Fibroblast of lung (primary cell): ENCODE data around the gene SLC10A2. TPM values are rescaled to one million over a fixed set of nuclear protein-coding genes. Genes with fewer than 3 reads are reported as not detected.
"Not testable (repeated sequence)": the region's sequence is repeated elsewhere in the genome, so short reads cannot be mapped to it uniquely, and the experiment has no call there.

Experiments used
- DNase-seq, 2 donors: peaks; one replicate each; pipeline versions ENCODE4 v3.0.0 to v3.0.0-alpha.2; 2010; ENCODE audit warnings: low read depth in 2 of 2
- H2AFZ ChIP-seq: 2 replicates; pipeline ENCODE4 v1.5.1; 2012; ENCODE audit warnings: low read length, control low read depth, inconsistent platforms
- H3K27ac ChIP-seq: 2 replicates; pipeline ENCODE4 v1.5.1; 2011; ENCODE audit warnings: low read length, control low read depth; ENCODE audit not compliant: insufficient read depth
- H3K27me3 ChIP-seq: 2 replicates; pipeline ENCODE4 v1.5.1; 2011; ENCODE audit warnings: mild to moderate bottlenecking, low read length; ENCODE audit not compliant: control insufficient read depth, insufficient read depth
- H3K36me3 ChIP-seq: 2 replicates; pipeline ENCODE4 v1.5.1; 2011; ENCODE audit warnings: low read length; ENCODE audit not compliant: control insufficient read depth, insufficient read depth
- H3K4me1 ChIP-seq: 2 replicates; pipeline ENCODE4 v1.5.1; 2011; ENCODE audit warnings: low read length; ENCODE audit not compliant: control insufficient read depth, insufficient read depth; ENCODE audit errors: extremely low read depth
- H3K4me2 ChIP-seq: 2 replicates; pipeline ENCODE4 v1.5.1; 2011; ENCODE audit warnings: low read length, control low read depth; ENCODE audit not compliant: insufficient read depth; ENCODE audit errors: extremely low read depth
- H3K4me3 ChIP-seq, 4 experiments: fragments of 200-600 bp in 1 of 4; sonication (generic) in 1 of 4; replicated peaks in 1 of 4; 2 replicates each; pipeline ENCODE4 v1.5.1; 2011 to 2016; ENCODE audit warnings: low read length in 4 of 4, low read depth in 3 of 4, mild to moderate bottlenecking in 3 of 4, control low read depth in 2 of 4, inconsistent platforms in 1 of 4, mixed read lengths in 1 of 4; ENCODE audit not compliant: insufficient read depth in 1 of 4; ENCODE audit errors: control extremely low read depth in 1 of 4
- H3K79me2 ChIP-seq: 2 replicates; pipeline ENCODE4 v1.5.1; 2012; ENCODE audit warnings: mild to moderate bottlenecking, low read length, inconsistent platforms; ENCODE audit not compliant: control insufficient read depth, insufficient read depth
- H3K9ac ChIP-seq: 2 replicates; pipeline ENCODE4 v1.5.1; 2011; ENCODE audit warnings: mild to moderate bottlenecking, low read length, control low read depth; ENCODE audit not compliant: insufficient read depth
- H3K9me3 ChIP-seq: 2 replicates; pipeline ENCODE4 v1.5.1; 2012; ENCODE audit warnings: low read depth, low read length; ENCODE audit not compliant: control insufficient read depth, insufficient read depth
- H4K20me1 ChIP-seq: 2 replicates; pipeline ENCODE4 v1.5.1; 2011; ENCODE audit warnings: low read length; ENCODE audit not compliant: control insufficient read depth, insufficient read depth; ENCODE audit errors: extremely low read depth
- EZH2 ChIP-seq: IDR thresholded peaks from 2 replicates; pipeline ENCODE4 v1.5.1; 2012; ENCODE audit warnings: low read length, control low read depth, mild to moderate bottlenecking; ENCODE audit errors: missing control alignments
- polyA minus RNA-seq: library from RNA; depleted of rRNA, polyadenylated mRNA; stranded (reverse); fragments of >200 nt; gene quantifications from 2 replicates; pipeline ENCODE4 v1.2.3, GENCODE V29; 2011; ENCODE audit warnings: low replicate concordance
- polyA plus RNA-seq, 2 donors: library from polyadenylated mRNA; depleted of rRNA in 1 of 2; stranded (reverse) in 1 of 2; unstranded in 1 of 2; fragments of >200 nt; gene quantifications; 2 replicates each; pipeline ENCODE4 v1.2.1, GENCODE V29; 2011 to 2012; ENCODE audit warnings: missing spikeins in 1 of 2
- total RNA-seq: library from RNA; depleted of rRNA; stranded (reverse); fragments of >200 nt; gene quantifications from 2 replicates; pipeline ENCODE4 v1.2.1, GENCODE V29; 2014
- TF ChIP-seq, protein P1 (sequence below), 2 donors: IDR thresholded peaks in 1 of 2; conservative IDR thresholded peaks in 1 of 2; 1 replicate in 1 of 2; 2 replicates in 1 of 2; pipeline ENCODE4 v1.5.1; 2011 to 2012; ENCODE audit warnings: low read length in 2 of 2, control low read depth in 1 of 2, inconsistent platforms in 1 of 2, low read depth in 1 of 2, mild to moderate bottlenecking in 1 of 2

SLC10A2 gene, protein sequence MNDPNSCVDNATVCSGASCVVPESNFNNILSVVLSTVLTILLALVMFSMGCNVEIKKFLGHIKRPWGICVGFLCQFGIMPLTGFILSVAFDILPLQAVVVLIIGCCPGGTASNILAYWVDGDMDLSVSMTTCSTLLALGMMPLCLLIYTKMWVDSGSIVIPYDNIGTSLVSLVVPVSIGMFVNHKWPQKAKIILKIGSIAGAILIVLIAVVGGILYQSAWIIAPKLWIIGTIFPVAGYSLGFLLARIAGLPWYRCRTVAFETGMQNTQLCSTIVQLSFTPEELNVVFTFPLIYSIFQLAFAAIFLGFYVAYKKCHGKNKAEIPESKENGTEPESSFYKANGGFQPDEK
- total RNA-seq (not detected in 2 replicates), polyA plus RNA-seq (not detected in 2 replicates), polyA minus RNA-seq (not detected in 2 replicates)
- not detected in 2 replicates for polyA plus RNA-seq (2012)

- DNase-seq: no peak
- no peak within 1 kb of the TSS for H3K4me3 ChIP-seq
- no peak within 1 kb of the TSS for H2AFZ ChIP-seq
- H3K9ac ChIP-seq: no peak within 1 kb of the TSS
- H4K20me1 ChIP-seq: no peaks in the 10 kb centered on the region
- no peaks in the 10 kb centered on the region for H3K9me3 ChIP-seq
- no peak for TF ChIP-seq EZH2
- TF ChIP-seq, protein P1, sequence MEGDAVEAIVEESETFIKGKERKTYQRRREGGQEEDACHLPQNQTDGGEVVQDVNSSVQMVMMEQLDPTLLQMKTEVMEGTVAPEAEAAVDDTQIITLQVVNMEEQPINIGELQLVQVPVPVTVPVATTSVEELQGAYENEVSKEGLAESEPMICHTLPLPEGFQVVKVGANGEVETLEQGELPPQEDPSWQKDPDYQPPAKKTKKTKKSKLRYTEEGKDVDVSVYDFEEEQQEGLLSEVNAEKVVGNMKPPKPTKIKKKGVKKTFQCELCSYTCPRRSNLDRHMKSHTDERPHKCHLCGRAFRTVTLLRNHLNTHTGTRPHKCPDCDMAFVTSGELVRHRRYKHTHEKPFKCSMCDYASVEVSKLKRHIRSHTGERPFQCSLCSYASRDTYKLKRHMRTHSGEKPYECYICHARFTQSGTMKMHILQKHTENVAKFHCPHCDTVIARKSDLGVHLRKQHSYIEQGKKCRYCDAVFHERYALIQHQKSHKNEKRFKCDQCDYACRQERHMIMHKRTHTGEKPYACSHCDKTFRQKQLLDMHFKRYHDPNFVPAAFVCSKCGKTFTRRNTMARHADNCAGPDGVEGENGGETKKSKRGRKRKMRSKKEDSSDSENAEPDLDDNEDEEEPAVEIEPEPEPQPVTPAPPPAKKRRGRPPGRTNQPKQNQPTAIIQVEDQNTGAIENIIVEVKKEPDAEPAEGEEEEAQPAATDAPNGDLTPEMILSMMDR (conservative IDR thresholded peaks at IDR 0.05 in 1 of 2, IDR thresholded peaks at IDR 0.05 in 1 of 2; ENCODE audit: low read depth in 1 of 2, low read length in 2 of 2): no peak
- no peaks in the 10 kb centered on the region for H3K79me2 ChIP-seq
- no peaks in the 10 kb centered on the region for H3K36me3 ChIP-seq
- no peaks in the 10 kb centered on the region for H3K4me1 ChIP-seq
- H3K27me3 ChIP-seq: no peaks in the 10 kb centered on the region
- H3K4me2 ChIP-seq: no peak within 1 kb of the TSS
- no peak within 1 kb of the TSS for H3K27ac ChIP-seq
These were observed at the start of gene SLC10A2 for GRCh38 chr13:103066079-103066780. SLC10A2 (minus strand) TSS chr13:103066417; CDS start chr13:103066249, 168 bp downstream.

- H3K79me2 ChIP-seq: no peaks in the 10 kb centered on the region
- DNase-seq: no peak
- TF ChIP-seq EZH2: no peak
- TF ChIP-seq, protein P1 (conservative IDR thresholded peaks at IDR 0.05 in 1 of 2, IDR thresholded peaks at IDR 0.05 in 1 of 2; ENCODE audit: low read depth in 1 of 2, low read length in 2 of 2): no peak
- H3K4me3 ChIP-seq: no peak overlapping the region
- H3K4me1 ChIP-seq: no peaks in the 10 kb centered on the region
- no peaks in the 10 kb centered on the region for H3K9me3 ChIP-seq
- no peak overlapping the region for H2AFZ ChIP-seq
- H3K9ac ChIP-seq: no peak overlapping the region
- no peaks in the 10 kb centered on the region for H4K20me1 ChIP-seq
- no peaks in the 10 kb centered on the region for H3K36me3 ChIP-seq
- H3K27me3 ChIP-seq: no peaks in the 10 kb centered on the region
- H3K4me2 ChIP-seq: no peak overlapping the region
- H3K27ac ChIP-seq: no peak overlapping the region
These were observed 41.4 kb upstream of the SLC10A2 start for GRCh38 chr13:103107580-103107979.

- Histone ChIP-seq H3K4me3 (no peak overlapping the region), H3K9ac (no peak overlapping the region), H2AFZ (no peak overlapping the region), H3K27me3 (no peaks in the 10 kb centered on the region), H3K79me2 (no peaks in the 10 kb centered on the region), H4K20me1 (no peaks in the 10 kb centered on the region), H3K36me3 (no peaks in the 10 kb centered on the region), H3K4me2 (no peak overlapping the region), H3K27ac (no peak overlapping the region), H3K9me3 (no peaks in the 10 kb centered on the region), H3K4me1 (no peaks in the 10 kb centered on the region)
- TF ChIP-seq, protein P1 (conservative IDR thresholded peaks at IDR 0.05 in 1 of 2, IDR thresholded peaks at IDR 0.05 in 1 of 2; ENCODE audit: low read depth in 1 of 2, low read length in 2 of 2): no peak
- no peak for TF ChIP-seq EZH2
- DNase-seq: no peak
These were observed 38.1 kb upstream of the SLC10A2 start for GRCh38 chr13:103104340-103104739.

GRCh38 chr13:103103456-103103855 is 37.2 kb upstream of the SLC10A2 start:
- not testable (repeated sequence) for H3K4me2 ChIP-seq, H3K79me2 ChIP-seq, H3K27ac ChIP-seq, H4K20me1 ChIP-seq, H3K27me3 ChIP-seq, H3K36me3 ChIP-seq, H3K9me3 ChIP-seq, H2AFZ ChIP-seq, H3K4me1 ChIP-seq, H3K4me3 ChIP-seq, H3K9ac ChIP-seq, DNase-seq
